Small intestine (tissue), 7 donors: ENCODE results near the gene FRA10AC1. TPM values are rescaled to one million over a fixed set of nuclear protein-coding genes. Genes with fewer than 3 reads are reported as not detected.
A peak's percentile ranks its signal among the peaks of the same experiment; 100 is the strongest.

Experiments
- DNase-seq, 2 donors: peaks; one replicate each; pipeline versions ENCODE4 v3.0.0 to v3.0.0-alpha.2; 2013
- FAIRE-seq: peaks from 2 replicates; lab custom pipeline; 2012; peaks lifted over from hg19 to GRCh38; lab: Jason Lieb, UNC
- H3K27ac ChIP-seq, 3 donors: one replicate each; pipeline ENCODE4 v1.5.1; 2013; ENCODE audit warnings: low read length in 2 of 3, mild to moderate bottlenecking in 2 of 3, control low read depth in 1 of 3, inconsistent platforms in 1 of 3, low read depth in 1 of 3, moderate library complexity in 1 of 3
- H3K27me3 ChIP-seq, 3 donors: one replicate each; pipeline ENCODE4 v1.6.1; 2013; ENCODE audit warnings: low read length in 3 of 3, inconsistent platforms in 1 of 3; ENCODE audit not compliant: control insufficient read depth in 3 of 3, insufficient read depth in 3 of 3
- H3K36me3 ChIP-seq, 3 donors: one replicate each; pipeline ENCODE4 v1.6.1; 2013; ENCODE audit warnings: low read length in 3 of 3, inconsistent platforms in 1 of 3, low read depth in 1 of 3, mild to moderate bottlenecking in 1 of 3, moderate library complexity in 1 of 3; ENCODE audit not compliant: control insufficient read depth in 3 of 3, insufficient read depth in 2 of 3
- H3K4me1 ChIP-seq, 3 donors: one replicate each; pipeline ENCODE4 v1.6.1; 2013; ENCODE audit warnings: low read length in 2 of 3, inconsistent platforms in 1 of 3, low read depth in 1 of 3, mild to moderate bottlenecking in 1 of 3, moderate library complexity in 1 of 3; ENCODE audit not compliant: control insufficient read depth in 3 of 3, insufficient read depth in 2 of 3
- H3K4me3 ChIP-seq, 3 donors: one replicate each; pipeline ENCODE4 v1.5.1; 2013; ENCODE audit warnings: low read length in 3 of 3, control low read depth in 1 of 3, inconsistent platforms in 1 of 3, low read depth in 1 of 3, mild to moderate bottlenecking in 1 of 3, moderate library complexity in 1 of 3
- H3K9me3 ChIP-seq, 2 donors: one replicate each; pipeline ENCODE4 v1.6.1; 2013; ENCODE audit warnings: low read depth in 1 of 2, low read length in 1 of 2; ENCODE audit not compliant: control insufficient read depth in 2 of 2, insufficient read depth in 1 of 2
- WGBS, 3 donors: extraction: QIAGEN DNeasy Blood & Tissue Kit; methylation state at CpG; one replicate each; pipeline ENCODE4 v1.1.7; 2013; 5-methylcytosine and 5-hydroxymethylcytosine counted together
- polyA plus RNA-seq, 4 donors: library from polyadenylated mRNA; stranded (reverse) in 3 of 4; unstranded in 1 of 4; fragments of 200-250 nt in 3 of 4; fragments of 120-200 nt in 1 of 4; gene quantifications; one replicate each; pipeline versions ENCODE4 v1.2.1 to v1.2.3, GENCODE V29; 2013
- donor health status: healthy with polysubstance abuse.
- donor health status: control.
- donor health status: control.
- donor health status: Bipolar disorder and iron deficiency.
- donor health status: healthy.

The FRA10AC1 gene
- polyA plus RNA-seq, 4 donors = 5.1 to 24.3 (median 7.0) TPM

DNA sequence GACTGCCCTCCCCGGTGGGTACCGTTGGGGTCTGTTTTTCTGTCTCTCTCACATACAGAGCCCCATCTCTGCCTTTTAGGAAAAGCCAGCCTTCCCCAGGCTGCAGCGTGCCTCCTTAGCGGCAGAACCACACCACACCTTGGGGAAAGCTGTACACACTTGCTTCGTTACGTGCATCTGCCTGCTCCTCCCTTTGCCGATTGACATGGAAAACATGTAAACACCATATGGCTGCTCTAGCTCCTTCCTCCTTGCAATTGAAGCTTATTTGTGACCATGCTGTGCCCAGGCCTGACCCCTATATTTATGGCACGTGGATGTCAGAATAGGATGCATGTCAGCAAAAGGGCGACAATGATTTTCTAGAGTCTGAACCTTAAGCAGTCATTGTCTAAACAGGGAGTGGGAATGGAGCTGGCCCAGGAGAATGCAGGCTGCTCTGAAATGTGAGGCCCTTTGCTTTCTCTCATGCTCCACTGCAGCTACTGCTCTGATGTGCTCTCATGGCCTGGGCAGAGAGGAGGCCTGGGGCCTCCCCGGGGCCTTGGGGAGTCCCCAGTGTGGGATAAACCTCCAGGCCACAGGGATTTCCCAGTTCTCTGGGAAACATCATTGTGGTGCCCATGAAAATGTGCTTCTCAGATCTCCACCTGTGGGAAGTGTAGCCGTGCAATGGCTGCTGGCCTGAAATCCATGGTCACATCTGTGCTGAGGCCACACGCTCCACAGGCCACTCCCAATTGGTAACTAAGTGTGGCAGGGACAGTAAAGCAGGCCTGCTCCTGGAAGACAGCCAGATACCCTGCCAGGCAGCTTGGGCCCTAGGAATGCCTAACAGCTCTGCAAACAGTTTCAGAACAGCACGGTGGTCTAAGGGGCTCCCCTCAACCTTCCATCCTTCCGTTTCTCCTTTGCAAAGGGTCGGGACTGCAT lies 71.5 kb downstream of the FRA10AC1 start:
- H3K27me3 ChIP-seq = peaks cover 0 to 3% (median 0%) of the 10 kb centered on the region in 3 donors
- FAIRE-seq (no peak), DNase-seq (peak; percentile 5 to 9)
- no peaks in the 10 kb centered on the region for H3K36me3 ChIP-seq
- H3K4me1 ChIP-seq = no peaks in the 10 kb centered on the region
- no peak overlapping the region for H3K4me3 ChIP-seq
- 75 to 85% (median 78%) methylated on average over 15 of the region's 15 CpGs for WGBS, 3 donors
- H3K9me3 ChIP-seq = no peaks in the 10 kb centered on the region
- H3K27ac ChIP-seq = no peak overlapping the region

DNA sequence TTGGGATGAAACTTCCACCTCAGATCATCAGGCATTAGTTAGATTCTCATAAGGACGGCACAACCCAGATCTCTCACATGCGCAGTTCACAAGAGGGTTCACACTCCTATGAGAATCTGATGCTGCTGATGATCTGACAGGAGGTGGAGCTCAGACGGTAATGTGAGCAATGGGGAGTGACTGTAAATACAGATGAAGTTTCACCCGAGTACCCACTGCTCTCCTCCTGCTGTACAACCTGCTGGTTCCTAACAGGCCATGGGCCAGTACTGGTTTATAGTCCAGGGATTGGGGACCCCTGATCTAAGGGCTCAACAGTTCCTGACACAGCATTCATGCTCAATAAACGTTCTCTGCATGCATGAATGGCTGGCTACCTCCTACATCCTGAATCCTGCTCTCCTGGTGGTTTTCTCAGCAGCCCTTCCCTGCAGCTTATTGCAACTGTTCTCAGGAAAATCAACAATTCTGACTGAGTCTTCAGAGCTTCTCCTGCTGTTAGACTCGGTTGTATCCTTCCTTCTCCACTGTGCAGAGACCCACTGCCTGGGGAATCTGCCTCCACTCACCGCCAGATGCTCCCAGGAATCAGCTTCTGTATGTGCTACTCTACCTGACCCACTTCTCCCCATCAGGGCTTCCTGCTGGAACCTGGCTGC lies 72.6 kb downstream of the FRA10AC1 start:
- no peak for FAIRE-seq
- 62 to 64% (median 64%) methylated on average over 7 of the region's 7 CpGs for WGBS, 3 donors
- Histone ChIP-seq H3K27me3 (peaks cover 0 to 3% (median 0%) of the 10 kb centered on the region in 3 donors), H3K4me1 (no peaks in the 10 kb centered on the region), H3K4me3 (no peak overlapping the region), H3K9me3 (no peaks in the 10 kb centered on the region), H3K27ac (no peak overlapping the region), H3K36me3 (no peaks in the 10 kb centered on the region)
- no peak for DNase-seq

DNA sequence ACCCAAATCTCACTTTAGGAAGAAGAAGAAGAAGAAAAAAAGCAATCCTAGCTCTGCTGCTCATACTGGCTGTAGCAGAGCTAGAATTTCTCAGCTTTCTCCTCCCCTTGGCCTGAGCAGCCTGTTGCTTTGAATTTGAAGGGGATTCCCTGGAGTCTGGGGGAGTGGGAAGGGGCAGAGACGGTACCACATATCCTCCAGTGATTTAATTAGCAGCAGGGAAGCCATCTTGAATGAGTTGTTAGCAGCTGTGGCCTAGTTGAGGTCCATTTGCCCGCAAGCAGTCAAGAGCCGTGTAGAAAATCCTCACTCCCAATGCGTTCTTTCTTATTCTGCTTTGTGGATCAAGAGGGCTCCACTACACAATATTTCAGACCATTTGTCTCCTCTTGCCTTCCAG lies 73.5 kb downstream of the FRA10AC1 start:
- Histone ChIP-seq H3K27ac (no peak overlapping the region), H3K4me3 (no peak overlapping the region), H3K36me3 (no peaks in the 10 kb centered on the region), H3K4me1 (no peaks in the 10 kb centered on the region), H3K9me3 (no peaks in the 10 kb centered on the region), H3K27me3 (peaks cover 0 to 3% (median 0%) of the 10 kb centered on the region in 3 donors)
- FAIRE-seq (no peak), DNase-seq (no peak)
- 81 to 84% (median 83%) methylated on average over 4 of the region's 4 CpGs for WGBS, 3 donors

DNA sequence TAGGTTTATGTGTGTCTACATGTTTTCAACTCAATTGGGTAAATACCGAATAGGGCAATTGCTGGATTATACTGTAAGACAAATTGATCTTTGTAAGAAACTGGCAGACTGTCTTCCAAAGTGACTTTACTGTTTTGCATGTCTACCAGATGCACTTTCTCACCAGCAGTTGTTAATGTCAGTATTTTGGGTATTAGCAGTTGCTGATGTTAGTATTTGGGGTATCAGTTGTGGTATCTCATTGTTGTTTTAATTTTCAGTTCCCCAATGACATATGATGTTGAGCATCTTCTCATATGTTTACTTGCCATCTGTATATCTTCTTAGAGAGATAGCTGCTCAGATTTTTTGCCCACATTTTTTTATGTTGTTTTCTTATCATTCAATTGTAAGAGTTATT lies 79.5 kb downstream of the FRA10AC1 start:
- H3K27me3 ChIP-seq = peaks cover 0 to 3% (median 0%) of the 10 kb centered on the region in 3 donors
- no peak overlapping the region for H3K4me3 ChIP-seq
- no peak overlapping the region for H3K27ac ChIP-seq
- H3K4me1 ChIP-seq = no peaks in the 10 kb centered on the region
- no peak for FAIRE-seq
- DNase-seq = no peak
- no peaks in the 10 kb centered on the region for H3K36me3 ChIP-seq
- WGBS, 3 donors = 86 to 97% (median 92%) methylated on average over 1 of the region's 1 CpG
- no peaks in the 10 kb centered on the region for H3K9me3 ChIP-seq

DNA sequence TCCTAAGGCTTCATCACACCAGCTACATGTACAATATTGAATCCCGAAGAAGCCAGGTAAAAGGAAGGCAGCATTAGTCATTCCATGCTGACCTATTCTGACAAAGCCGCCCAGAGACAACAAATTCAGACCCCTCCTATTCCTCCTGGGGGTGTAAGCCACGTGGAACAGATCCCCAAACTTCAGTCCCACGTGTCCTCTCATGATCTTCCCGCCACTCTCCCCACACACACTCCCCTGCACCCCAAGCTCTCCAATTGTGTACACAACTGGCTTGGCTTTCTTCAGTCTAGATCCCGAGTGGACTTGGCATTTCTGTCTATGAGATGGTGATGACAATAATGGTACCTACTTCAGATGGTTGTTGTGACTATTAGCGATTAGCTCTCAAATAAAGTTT lies 81.5 kb downstream of the FRA10AC1 start:
- Histone ChIP-seq H3K36me3 (no peaks in the 10 kb centered on the region), H3K4me3 (no peak overlapping the region), H3K27me3 (no peaks in the 10 kb centered on the region), H3K9me3 (no peaks in the 10 kb centered on the region), H3K4me1 (no peaks in the 10 kb centered on the region), H3K27ac (no peak overlapping the region)
- no peak for FAIRE-seq
- 64 to 76% (median 73%) methylated on average over 7 of the region's 7 CpGs for WGBS, 3 donors
- no peak for DNase-seq

Other genes starting within 250 kb of the FRA10AC1 start
- gene MYOF, start 220.3 kb downstream of the FRA10AC1 start, polyA plus RNA-seq = 10 to 100 TPM in 2 of 4 donors, 1 to 10 TPM in 2; 1.6 to 20.6 (median 9.4) TPM
- 10 to 100 TPM in 1 of 4 donors, 1 to 10 TPM in 2, under 1 TPM in 1; 0.27 to 21.7 (median 3.2) TPM for gene CEP55, start 206.0 kb downstream of the FRA10AC1 start, polyA plus RNA-seq
- 1 to 10 TPM in 1 of 4 donors, under 1 TPM in 2, not detected in 1; 0.45 to 1.3 (median 0.99) TPM for gene FFAR4, start 135.9 kb downstream of the FRA10AC1 start, polyA plus RNA-seq
- gene RBP4, start 101.4 kb downstream of the FRA10AC1 start, polyA plus RNA-seq = 100 to 1,000 TPM in 1 of 4 donors, 10 to 100 TPM in 1, 1 to 10 TPM in 2; 1.6 to 111 (median 14.0) TPM
- gene PDE6C, start 90.1 kb downstream of the FRA10AC1 start, polyA plus RNA-seq = under 1 TPM in 1 of 4 donors, not detected in 3; 0.28 TPM
- gene LGI1, start 55.3 kb upstream of the FRA10AC1 start, polyA plus RNA-seq = 1 to 10 TPM in 1 of 4 donors, under 1 TPM in 1, not detected in 2; 0.24 to 2.3 TPM
- gene SLC35G1, start 191.4 kb upstream of the FRA10AC1 start, polyA plus RNA-seq = 10 to 100 TPM; 37.6 to 74.3 (median 59.8) TPM